Neutrophil (primary cell): Measurements from ENCODE around the gene AMBRA1.

Source experiments
- H3K27ac ChIP-seq: fragments of 200-600 bp; sonication (generic); 2 replicates; pipeline ENCODE4 v1.5.1; 2016; ENCODE audit warnings: mild to moderate bottlenecking, moderate library complexity
- H3K27me3 ChIP-seq: fragments of 200-600 bp; sonication (generic); 2 replicates; pipeline ENCODE4 v1.6.0; 2016; ENCODE audit warnings: mild to moderate bottlenecking
- H3K36me3 ChIP-seq: fragments of 200-600 bp; sonication (generic); 2 replicates; pipeline ENCODE4 v1.5.1; 2017
- H3K4me1 ChIP-seq, 2 experiments: fragments of 200-600 bp in 1 of 2; sonication (generic) in 1 of 2; 1 replicate in 1 of 2; 2 replicates in 1 of 2; pipeline versions ENCODE4 v1.5.1 to v1.6.1; 2013 to 2016; ENCODE audit warnings: low read depth in 1 of 2, low read length in 1 of 2, mild to moderate bottlenecking in 1 of 2, moderate library complexity in 1 of 2; ENCODE audit not compliant: control insufficient read depth in 1 of 2, insufficient read depth in 1 of 2
- H3K4me3 ChIP-seq, 2 experiments: fragments of 200-600 bp in 1 of 2; sonication (generic) in 1 of 2; 1 replicate in 1 of 2; 2 replicates in 1 of 2; pipeline ENCODE4 v1.5.1; 2013 to 2016; ENCODE audit warnings: low read depth in 1 of 2, low read length in 1 of 2, mild to moderate bottlenecking in 1 of 2, moderate library complexity in 1 of 2
- H3K9me3 ChIP-seq: fragments of 200-600 bp; sonication (generic); 2 replicates; pipeline ENCODE4 v1.5.1; 2016
- CTCF ChIP-seq: fragments of 200-600 bp; sonication (generic); IDR thresholded peaks from 2 replicates; pipeline ENCODE4 v1.5.1; 2016; ENCODE audit warnings: antibody characterized with exemption

Gene AMBRA1

GRCh38 chr11:46389450-46390330 is 204.1 kb downstream of the AMBRA1 start:
- H3K27me3 ChIP-seq: peaks cover 100% of the 10 kb centered on the region
- TF ChIP-seq CTCF: peak; percentile 62
- peak overlapping the region; percentile 17 to 58 for H3K4me3 ChIP-seq
- no peaks in the 10 kb centered on the region for H3K9me3 ChIP-seq
- no peak overlapping the region for H3K27ac ChIP-seq
- H3K4me1 ChIP-seq: peaks cover 24 to 50% of the 10 kb centered on the region in 2 experiments
- H3K36me3 ChIP-seq: no peaks in the 10 kb centered on the region

GRCh38 chr11:46388619-46389449 is 205.0 kb downstream of the AMBRA1 start:
- Histone ChIP-seq H3K4me3 (peak overlapping the region in 1 of 2 experiments; percentile 58), H3K9me3 (no peaks in the 10 kb centered on the region), H3K27me3 (peaks cover 100% of the 10 kb centered on the region), H3K27ac (no peak overlapping the region), H3K4me1 (peaks cover 24 to 50% of the 10 kb centered on the region in 2 experiments), H3K36me3 (no peaks in the 10 kb centered on the region)
- no peak for TF ChIP-seq CTCF

GRCh38 chr11:46387919-46388618 is 205.8 kb downstream of the AMBRA1 start:
- Histone ChIP-seq H3K4me3 (no peak overlapping the region), H3K4me1 (peaks cover 23 to 48% of the 10 kb centered on the region in 2 experiments), H3K27me3 (peaks cover 100% of the 10 kb centered on the region), H3K9me3 (no peaks in the 10 kb centered on the region), H3K36me3 (no peaks in the 10 kb centered on the region), H3K27ac (no peak overlapping the region)
- no peak for TF ChIP-seq CTCF

GRCh38 chr11:46387456-46387855 is 206.4 kb downstream of the AMBRA1 start:
- Histone ChIP-seq H3K4me1 (peaks cover 20 to 48% of the 10 kb centered on the region in 2 experiments), H3K27me3 (peaks cover 100% of the 10 kb centered on the region), H3K4me3 (no peak overlapping the region), H3K9me3 (no peaks in the 10 kb centered on the region), H3K36me3 (no peaks in the 10 kb centered on the region), H3K27ac (no peak overlapping the region)
- TF ChIP-seq CTCF: no peak

GRCh38 chr11:46386674-46387073 is 207.1 kb downstream of the AMBRA1 start:
- no peak overlapping the region for H3K27ac ChIP-seq
- TF ChIP-seq CTCF: no peak
- H3K27me3 ChIP-seq: peaks cover 100% of the 10 kb centered on the region

More at GRCh38 chr11:46386674-46387073, 207.1 kb downstream of the AMBRA1 start:
- Histone ChIP-seq H3K4me3 (no peak overlapping the region), H3K36me3 (no peaks in the 10 kb centered on the region), H3K9me3 (no peaks in the 10 kb centered on the region), H3K4me1 (peaks cover 22 to 48% of the 10 kb centered on the region in 2 experiments)
